Measurements from ENCODE around the gene INTS11.

- no peak for TF ChIP-seq CTCF (conservative IDR thresholded peaks at IDR 0.05)
- no peak for TF ChIP-seq ZFX (IDR thresholded peaks at IDR 0.05)
These were observed 10.8 kb downstream of the INTS11 start for GRCh38 chr1:1313500-1314236.
